ENCODE results near the gene CERS6.

DNA sequence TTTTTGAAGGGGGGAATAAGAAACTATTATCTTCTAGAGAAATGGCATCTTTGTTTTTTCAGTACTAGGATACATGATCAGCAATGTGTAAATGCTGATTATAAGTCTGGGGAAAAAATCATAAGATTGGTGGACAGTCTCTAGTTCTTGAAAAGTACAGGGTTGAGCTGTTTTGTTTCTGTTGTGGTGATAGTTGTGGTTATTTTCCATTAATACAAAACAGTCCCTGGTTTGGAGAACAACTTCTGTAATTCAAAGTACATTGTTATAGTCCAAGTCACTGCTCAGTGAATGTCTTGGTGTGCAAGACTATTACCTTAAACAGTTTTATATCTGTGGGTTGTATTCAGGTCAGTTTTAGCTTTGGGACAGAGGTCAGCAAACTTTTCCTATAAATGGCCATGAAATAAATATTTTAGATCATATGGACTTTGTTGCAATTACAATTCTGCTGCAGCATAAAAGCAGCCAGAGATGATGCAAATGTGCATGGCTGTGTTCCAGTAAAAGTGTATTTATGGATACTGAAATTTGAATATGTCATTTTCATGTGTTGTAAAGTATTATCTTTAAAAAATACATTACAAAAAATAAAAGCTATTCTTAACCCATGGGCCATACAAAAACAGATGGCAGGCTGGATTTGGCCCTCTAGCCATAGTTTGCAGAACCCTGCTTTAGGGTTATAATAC, 111.0 kb downstream of the CERS6 start:
- TF ChIP-seq EZH2 (IDR thresholded peaks at IDR 0.05; ENCODE audit: insufficient read depth, poor library complexity, severe bottlenecking) (no peak), EZH2phosphoT487 (IDR thresholded peaks at IDR 0.05; ENCODE audit: insufficient read depth, low read depth) (no peak)
